ENCODE measurements around the gene WBP2. TPM values are rescaled to one million over a fixed set of nuclear protein-coding genes. Genes with fewer than 3 reads are reported as not detected.
A peak's percentile ranks its signal among the peaks of the same experiment; 100 is the strongest.

The WBP2 gene
- total and polyA plus RNA-seq, 2 of the 13 experiments (the other 11 are each of a cell fraction or from before 2014, with no cell fraction given), result 29.2 to 29.5 TPM

GRCh38 chr17:75843577-75844529 lies 11.3 kb downstream of the WBP2 start, which contains the start of gene UNC13D (continued):
- TF ChIP-seq, protein P1, sequence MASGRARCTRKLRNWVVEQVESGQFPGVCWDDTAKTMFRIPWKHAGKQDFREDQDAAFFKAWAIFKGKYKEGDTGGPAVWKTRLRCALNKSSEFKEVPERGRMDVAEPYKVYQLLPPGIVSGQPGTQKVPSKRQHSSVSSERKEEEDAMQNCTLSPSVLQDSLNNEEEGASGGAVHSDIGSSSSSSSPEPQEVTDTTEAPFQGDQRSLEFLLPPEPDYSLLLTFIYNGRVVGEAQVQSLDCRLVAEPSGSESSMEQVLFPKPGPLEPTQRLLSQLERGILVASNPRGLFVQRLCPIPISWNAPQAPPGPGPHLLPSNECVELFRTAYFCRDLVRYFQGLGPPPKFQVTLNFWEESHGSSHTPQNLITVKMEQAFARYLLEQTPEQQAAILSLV (CRISPR knock-in tag; IDR thresholded peaks at IDR 0.05; ENCODE audit: borderline replicate concordance), result peak; percentile 38; the same call in 1 of the 2 replicates
- TF ChIP-seq, protein P2, sequence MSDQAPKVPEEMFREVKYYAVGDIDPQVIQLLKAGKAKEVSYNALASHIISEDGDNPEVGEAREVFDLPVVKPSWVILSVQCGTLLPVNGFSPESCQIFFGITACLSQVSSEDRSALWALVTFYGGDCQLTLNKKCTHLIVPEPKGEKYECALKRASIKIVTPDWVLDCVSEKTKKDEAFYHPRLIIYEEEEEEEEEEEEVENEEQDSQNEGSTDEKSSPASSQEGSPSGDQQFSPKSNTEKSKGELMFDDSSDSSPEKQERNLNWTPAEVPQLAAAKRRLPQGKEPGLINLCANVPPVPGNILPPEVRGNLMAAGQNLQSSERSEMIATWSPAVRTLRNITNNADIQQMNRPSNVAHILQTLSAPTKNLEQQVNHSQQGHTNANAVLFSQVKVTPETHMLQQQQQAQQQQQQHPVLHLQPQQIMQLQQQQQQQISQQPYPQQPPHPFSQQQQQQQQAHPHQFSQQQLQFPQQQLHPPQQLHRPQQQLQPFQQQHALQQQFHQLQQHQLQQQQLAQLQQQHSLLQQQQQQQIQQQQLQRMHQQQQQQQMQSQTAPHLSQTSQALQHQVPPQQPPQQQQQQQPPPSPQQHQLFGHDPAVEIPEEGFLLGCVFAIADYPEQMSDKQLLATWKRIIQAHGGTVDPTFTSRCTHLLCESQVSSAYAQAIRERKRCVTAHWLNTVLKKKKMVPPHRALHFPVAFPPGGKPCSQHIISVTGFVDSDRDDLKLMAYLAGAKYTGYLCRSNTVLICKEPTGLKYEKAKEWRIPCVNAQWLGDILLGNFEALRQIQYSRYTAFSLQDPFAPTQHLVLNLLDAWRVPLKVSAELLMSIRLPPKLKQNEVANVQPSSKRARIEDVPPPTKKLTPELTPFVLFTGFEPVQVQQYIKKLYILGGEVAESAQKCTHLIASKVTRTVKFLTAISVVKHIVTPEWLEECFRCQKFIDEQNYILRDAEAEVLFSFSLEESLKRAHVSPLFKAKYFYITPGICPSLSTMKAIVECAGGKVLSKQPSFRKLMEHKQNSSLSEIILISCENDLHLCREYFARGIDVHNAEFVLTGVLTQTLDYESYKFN (CRISPR knock-in tag; conservative IDR thresholded peaks at IDR 0.05), result peak; percentile 51
- TF ChIP-seq MAFG (CRISPR knock-in tag; IDR thresholded peaks at IDR 0.05) (no peak), SIN3A (IDR thresholded peaks at IDR 0.05; ENCODE audit: borderline replicate concordance, low read depth, low read length) (no peak), YEATS4 (CRISPR knock-in tag; IDR thresholded peaks at IDR 0.05; ENCODE audit: borderline replicate concordance) (peak; percentile 91), PHF8 (CRISPR knock-in tag; IDR thresholded peaks at IDR 0.05) (peak; percentile 62), MLX (CRISPR knock-in tag; IDR thresholded peaks at IDR 0.05) (no peak), IKZF1 (IDR thresholded peaks at IDR 0.05) (no peak), ZNF280D (CRISPR knock-in tag; IDR thresholded peaks at IDR 0.05) (no peak), SP1 (IDR thresholded peaks at IDR 0.05) (no peak), SP1 (CRISPR knock-in tag; IDR thresholded peaks at IDR 0.05) (no peak), BRCA1 (CRISPR knock-in tag; IDR thresholded peaks at IDR 0.05) (no peak), PHB2 (IDR thresholded peaks at IDR 0.05; ENCODE audit: partially characterized antibody) (no peak), BORCS8-MEF2B (CRISPR knock-in tag; IDR thresholded peaks at IDR 0.05) (peak; percentile 34; the same call in 1 of the 2 replicates), ZNF605 (CRISPR knock-in tag; IDR thresholded peaks at IDR 0.05) (0 out of 2 replicates have a peak, but pooled peaks have one; percentile 26), MYC (CRISPR knock-in tag; IDR thresholded peaks at IDR 0.05; ENCODE audit: borderline replicate concordance) (peak; percentile 46), MEF2D (CRISPR knock-in tag; IDR thresholded peaks at IDR 0.05) (peak; percentile 4; the same call in 1 of the 2 replicates), ZNF441 (CRISPR knock-in tag; IDR thresholded peaks at IDR 0.05; ENCODE audit: borderline replicate concordance) (no peak; the same call in 1 of the 2 replicates), MLLT10 (CRISPR knock-in tag; IDR thresholded peaks at IDR 0.05) (no peak)
- TF ChIP-seq, protein P3, sequence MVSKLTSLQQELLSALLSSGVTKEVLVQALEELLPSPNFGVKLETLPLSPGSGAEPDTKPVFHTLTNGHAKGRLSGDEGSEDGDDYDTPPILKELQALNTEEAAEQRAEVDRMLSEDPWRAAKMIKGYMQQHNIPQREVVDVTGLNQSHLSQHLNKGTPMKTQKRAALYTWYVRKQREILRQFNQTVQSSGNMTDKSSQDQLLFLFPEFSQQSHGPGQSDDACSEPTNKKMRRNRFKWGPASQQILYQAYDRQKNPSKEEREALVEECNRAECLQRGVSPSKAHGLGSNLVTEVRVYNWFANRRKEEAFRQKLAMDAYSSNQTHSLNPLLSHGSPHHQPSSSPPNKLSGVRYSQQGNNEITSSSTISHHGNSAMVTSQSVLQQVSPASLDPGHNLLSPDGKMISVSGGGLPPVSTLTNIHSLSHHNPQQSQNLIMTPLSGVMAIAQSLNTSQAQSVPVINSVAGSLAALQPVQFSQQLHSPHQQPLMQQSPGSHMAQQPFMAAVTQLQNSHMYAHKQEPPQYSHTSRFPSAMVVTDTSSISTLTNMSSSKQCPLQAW (CRISPR knock-in tag; IDR thresholded peaks at IDR 0.05), result peak; percentile 33; the same call in 1 of the 2 replicates

Measured in HepG2 (cell line).